ENCODE measurements around the gene CCL18. TPM values are rescaled to one million over a fixed set of nuclear protein-coding genes. Genes with fewer than 3 reads are reported as not detected.

The CCL18 gene
- total and polyA plus RNA-seq, 2 donors (not counting 1 experiment from before 2014, with no cell fraction given) = not detected

DNA sequence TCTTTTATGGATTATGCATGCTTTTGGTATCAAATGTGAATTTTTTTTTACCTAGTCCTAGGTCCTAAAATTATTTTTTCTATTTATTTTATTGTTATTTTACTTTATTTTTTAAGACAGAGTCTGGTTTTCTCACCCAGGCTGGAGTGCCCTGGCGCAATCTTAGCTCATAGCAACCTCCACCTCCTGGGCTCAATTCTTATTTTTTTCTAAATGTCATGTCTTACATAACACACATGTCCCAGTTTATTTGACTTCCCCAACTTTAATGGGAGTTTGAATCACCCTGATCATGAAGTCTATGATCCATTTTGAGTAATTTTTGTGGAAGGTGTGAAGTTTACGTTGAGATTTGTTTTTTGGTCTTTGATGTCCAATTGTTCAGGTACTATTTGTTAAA is 3.3 kb upstream of the CCL18 start:
- peaks cover 14% of the 10 kb centered on the region for H3K27me3 Mint-ChIP-seq
- Histone ChIP-seq H3K9me3 (ENCODE audit: control extremely low read depth in 1 of 3, control insufficient read depth in 2 of 3, insufficient read depth in 1 of 3, low read length in 2 of 3) (peaks cover 0 to 1% (median 0%) of the 10 kb centered on the region in 3 donors), H4K20me1 (ENCODE audit: control insufficient read depth, insufficient read depth, low read length, poor library complexity, severe bottlenecking) (no peaks in the 10 kb centered on the region), H3K79me2 (ENCODE audit: control insufficient read depth, insufficient read depth, low read length) (no peaks in the 10 kb centered on the region), H3K27me3 (replicated peaks in 1 of 4; ENCODE audit: control extremely low read depth in 1 of 4, control insufficient read depth in 3 of 4, insufficient read depth in 4 of 4, low read length in 3 of 4) (peaks cover 0 to 4% (median 0%) of the 10 kb centered on the region in 4 experiments), H3K4me3 (ENCODE audit: control extremely low read depth in 1 of 5, extremely low read depth in 1 of 5, insufficient read depth in 1 of 5, low read depth in 2 of 5, low read length in 4 of 5) (no peak overlapping the region), H3K36me3 (replicated peaks in 1 of 2; ENCODE audit: control extremely low read depth in 1 of 2, control insufficient read depth in 1 of 2, extremely low read depth in 1 of 2, insufficient read depth in 2 of 2, low read length in 1 of 2) (no peaks in the 10 kb centered on the region), H3K4me2 (replicated peaks; ENCODE audit: low read depth, low read length, poor library complexity, severe bottlenecking) (no peak overlapping the region), H3K27ac (ENCODE audit: low read length in 2 of 2) (no peak overlapping the region), H2AFZ (ENCODE audit: insufficient read depth, low read depth, low read length, poor library complexity, severe bottlenecking) (no peak overlapping the region), H3K9ac (ENCODE audit: low read length) (no peak overlapping the region), H3K4me1 (ENCODE audit: control insufficient read depth in 2 of 2, insufficient read depth in 2 of 2, low read length in 2 of 2) (peaks cover 0 to 3% of the 10 kb centered on the region in 2 donors)
- CTCF ChIA-PET = interaction anchor here (1.6 kb wide), 1 partner anchor 12 kb away, joined by 5 read pairs; no protein-coding TSS in a partner anchor
- DNase-seq (no peak), ATAC-seq (ENCODE audit: low read depth) (no peak)
- no peak overlapping the region for H3K27ac Mint-ChIP-seq
- H3K9me3 Mint-ChIP-seq (ENCODE audit: insufficient read depth) = no peaks in the 10 kb centered on the region
- intact Hi-C loops (cut with micrococcal nuclease) = no loop called here
- no peak overlapping the region for H3K4me3 Mint-ChIP-seq
- peaks cover 8% of the 10 kb centered on the region for H3K4me1 Mint-ChIP-seq
- POLR2A ChIA-PET = no interaction called here
- TF ChIP-seq, protein P1, sequence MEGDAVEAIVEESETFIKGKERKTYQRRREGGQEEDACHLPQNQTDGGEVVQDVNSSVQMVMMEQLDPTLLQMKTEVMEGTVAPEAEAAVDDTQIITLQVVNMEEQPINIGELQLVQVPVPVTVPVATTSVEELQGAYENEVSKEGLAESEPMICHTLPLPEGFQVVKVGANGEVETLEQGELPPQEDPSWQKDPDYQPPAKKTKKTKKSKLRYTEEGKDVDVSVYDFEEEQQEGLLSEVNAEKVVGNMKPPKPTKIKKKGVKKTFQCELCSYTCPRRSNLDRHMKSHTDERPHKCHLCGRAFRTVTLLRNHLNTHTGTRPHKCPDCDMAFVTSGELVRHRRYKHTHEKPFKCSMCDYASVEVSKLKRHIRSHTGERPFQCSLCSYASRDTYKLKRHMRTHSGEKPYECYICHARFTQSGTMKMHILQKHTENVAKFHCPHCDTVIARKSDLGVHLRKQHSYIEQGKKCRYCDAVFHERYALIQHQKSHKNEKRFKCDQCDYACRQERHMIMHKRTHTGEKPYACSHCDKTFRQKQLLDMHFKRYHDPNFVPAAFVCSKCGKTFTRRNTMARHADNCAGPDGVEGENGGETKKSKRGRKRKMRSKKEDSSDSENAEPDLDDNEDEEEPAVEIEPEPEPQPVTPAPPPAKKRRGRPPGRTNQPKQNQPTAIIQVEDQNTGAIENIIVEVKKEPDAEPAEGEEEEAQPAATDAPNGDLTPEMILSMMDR (IDR thresholded peaks at IDR 0.05) = no peak
- no peak for TF ChIP-seq EZH2 (IDR thresholded peaks at IDR 0.05; ENCODE audit: borderline replicate concordance, insufficient read depth, low read depth, low read length, poor library complexity, severe bottlenecking)
- 100% methylated on average over 1 of the region's 2 CpGs for WGBS (ENCODE audit: insufficient coverage)

DNA sequence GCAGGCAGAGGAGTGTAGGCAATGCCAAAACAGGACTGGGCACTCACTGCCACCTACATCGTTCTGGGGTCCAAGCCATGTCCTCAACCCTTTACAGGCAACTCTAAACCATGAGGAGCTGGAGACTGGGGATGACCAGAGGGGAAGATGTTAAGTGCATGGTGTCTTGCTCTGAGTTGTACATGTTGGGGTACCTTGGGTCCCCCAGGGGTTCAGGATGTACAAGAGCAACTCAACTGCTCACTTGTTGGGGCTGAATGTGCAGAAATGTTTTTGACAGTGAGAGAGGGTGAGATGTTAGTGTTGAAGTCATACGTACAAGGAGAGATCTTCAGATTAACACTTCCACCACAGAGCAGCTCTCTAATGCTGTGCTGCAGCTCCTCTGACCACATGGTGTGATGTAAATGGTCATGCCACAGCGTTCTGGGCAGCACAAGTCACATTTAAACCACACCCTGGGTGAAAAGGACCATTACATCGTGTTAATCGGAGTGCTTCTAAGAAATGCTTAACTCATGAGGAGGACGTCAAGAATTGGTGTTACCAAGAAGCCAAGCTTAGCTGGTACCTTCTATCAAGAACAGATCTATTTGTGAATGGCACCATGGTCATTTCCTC is 2.4 kb downstream of the CCL18 start:
- Histone ChIP-seq H4K20me1 (ENCODE audit: control insufficient read depth, insufficient read depth, low read length, poor library complexity, severe bottlenecking) (no peaks in the 10 kb centered on the region), H3K9ac (ENCODE audit: low read length) (no peak overlapping the region), H3K9me3 (ENCODE audit: control extremely low read depth in 1 of 3, control insufficient read depth in 2 of 3, insufficient read depth in 1 of 3, low read length in 2 of 3) (peaks cover 0 to 4% (median 3%) of the 10 kb centered on the region in 3 donors), H2AFZ (ENCODE audit: insufficient read depth, low read depth, low read length, poor library complexity, severe bottlenecking) (no peak overlapping the region), H3K79me2 (ENCODE audit: control insufficient read depth, insufficient read depth, low read length) (no peaks in the 10 kb centered on the region), H3K4me2 (replicated peaks; ENCODE audit: low read depth, low read length, poor library complexity, severe bottlenecking) (no peak overlapping the region), H3K27me3 (replicated peaks in 1 of 4; ENCODE audit: control extremely low read depth in 1 of 4, control insufficient read depth in 3 of 4, insufficient read depth in 4 of 4, low read length in 3 of 4) (peaks cover 0 to 4% (median 0%) of the 10 kb centered on the region in 4 experiments), H3K36me3 (replicated peaks in 1 of 2; ENCODE audit: control extremely low read depth in 1 of 2, control insufficient read depth in 1 of 2, extremely low read depth in 1 of 2, insufficient read depth in 2 of 2, low read length in 1 of 2) (no peaks in the 10 kb centered on the region), H3K4me1 (ENCODE audit: control insufficient read depth in 2 of 2, insufficient read depth in 2 of 2, low read length in 2 of 2) (peaks cover 0 to 3% of the 10 kb centered on the region in 2 donors), H3K4me3 (ENCODE audit: control extremely low read depth in 1 of 5, extremely low read depth in 1 of 5, insufficient read depth in 1 of 5, low read depth in 2 of 5, low read length in 4 of 5) (no peak overlapping the region), H3K27ac (ENCODE audit: low read length in 2 of 2) (no peak overlapping the region)
- no peak for ATAC-seq (ENCODE audit: low read depth)
- WGBS (ENCODE audit: insufficient coverage) = 95% methylated on average over 3 of the region's 6 CpGs
- CTCF ChIA-PET = interaction anchor here (1.4 kb wide), 1 partner anchor 10 kb away, joined by 3 read pairs; no protein-coding TSS in a partner anchor
- H3K27me3 Mint-ChIP-seq = peaks cover under 1% of the 10 kb centered on the region
- no peak for DNase-seq
- no peaks in the 10 kb centered on the region for H3K9me3 Mint-ChIP-seq (ENCODE audit: insufficient read depth)
- no peak overlapping the region for H3K4me3 Mint-ChIP-seq
- intact Hi-C loops (cut with micrococcal nuclease) = no loop called here
- peaks cover 9% of the 10 kb centered on the region for H3K4me1 Mint-ChIP-seq
- TF ChIP-seq EZH2 (IDR thresholded peaks at IDR 0.05; ENCODE audit: borderline replicate concordance, insufficient read depth, low read depth, low read length, poor library complexity, severe bottlenecking) = no peak
- TF ChIP-seq, protein P1 (IDR thresholded peaks at IDR 0.05) = no peak
- H3K27ac Mint-ChIP-seq = no peak overlapping the region
- POLR2A ChIA-PET = interaction anchor here (0.6 kb wide), 1 partner anchor 652 kb away, joined by 3 read pairs; no protein-coding TSS in a partner anchor

Data from B cell (primary cell).